ENCODE measurements around the gene SEZ6L2.

- TF ChIP-seq, protein P1, sequence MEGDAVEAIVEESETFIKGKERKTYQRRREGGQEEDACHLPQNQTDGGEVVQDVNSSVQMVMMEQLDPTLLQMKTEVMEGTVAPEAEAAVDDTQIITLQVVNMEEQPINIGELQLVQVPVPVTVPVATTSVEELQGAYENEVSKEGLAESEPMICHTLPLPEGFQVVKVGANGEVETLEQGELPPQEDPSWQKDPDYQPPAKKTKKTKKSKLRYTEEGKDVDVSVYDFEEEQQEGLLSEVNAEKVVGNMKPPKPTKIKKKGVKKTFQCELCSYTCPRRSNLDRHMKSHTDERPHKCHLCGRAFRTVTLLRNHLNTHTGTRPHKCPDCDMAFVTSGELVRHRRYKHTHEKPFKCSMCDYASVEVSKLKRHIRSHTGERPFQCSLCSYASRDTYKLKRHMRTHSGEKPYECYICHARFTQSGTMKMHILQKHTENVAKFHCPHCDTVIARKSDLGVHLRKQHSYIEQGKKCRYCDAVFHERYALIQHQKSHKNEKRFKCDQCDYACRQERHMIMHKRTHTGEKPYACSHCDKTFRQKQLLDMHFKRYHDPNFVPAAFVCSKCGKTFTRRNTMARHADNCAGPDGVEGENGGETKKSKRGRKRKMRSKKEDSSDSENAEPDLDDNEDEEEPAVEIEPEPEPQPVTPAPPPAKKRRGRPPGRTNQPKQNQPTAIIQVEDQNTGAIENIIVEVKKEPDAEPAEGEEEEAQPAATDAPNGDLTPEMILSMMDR (conservative IDR thresholded peaks at IDR 0.05), result no peak
- TF ChIP-seq EZH2 (IDR thresholded peaks at IDR 0.05; ENCODE audit: low read depth), result no peak
Observed at GRCh38 chr16:29868396-29869009, 30.8 kb downstream of the SEZ6L2 start.

Measured in PC-9 (cell line).